ENCODE data around the gene COX19. TPM values are rescaled to one million over a fixed set of nuclear protein-coding genes. Genes with fewer than 3 reads are reported as not detected.
"Not testable (repeated sequence)": the region's sequence is repeated elsewhere in the genome, so short reads cannot be mapped to it uniquely, and the experiment has no call there.

Gene COX19
- total and polyA plus RNA-seq, 2 donors (not counting 1 experiment from before 2014, with no cell fraction given) = 4.3 to 11.7 TPM

GRCh38 chr7:1007901-1008300 is 32.6 kb upstream of the COX19 start:
- no peak overlapping the region for H3K4me2 ChIP-seq (ENCODE audit: extremely low read depth, insufficient read depth, low read length)
- H3K27ac ChIP-seq (ENCODE audit: insufficient read depth, low read length) = no peak overlapping the region
- no peak overlapping the region for H3K4me3 ChIP-seq (replicated peaks in 1 of 4; ENCODE audit: control extremely low read depth in 1 of 4, insufficient read depth in 1 of 4, low read depth in 3 of 4, low read length in 4 of 4)
- H3K79me2 ChIP-seq (ENCODE audit: control insufficient read depth, insufficient read depth, low read length) = no peaks in the 10 kb centered on the region
- H4K20me1 ChIP-seq (ENCODE audit: control insufficient read depth, extremely low read depth, insufficient read depth, low read length) = no peaks in the 10 kb centered on the region
- no peak overlapping the region for H3K9ac ChIP-seq (ENCODE audit: insufficient read depth, low read length)
- H3K9me3 ChIP-seq (ENCODE audit: control insufficient read depth, insufficient read depth, low read depth, low read length) = no peaks in the 10 kb centered on the region
- H3K36me3 ChIP-seq (ENCODE audit: control insufficient read depth, insufficient read depth, low read length) = peaks cover 5% of the 10 kb centered on the region
- no peaks in the 10 kb centered on the region for H3K27me3 ChIP-seq (ENCODE audit: control insufficient read depth, insufficient read depth, low read length)
- no peak overlapping the region for H2AFZ ChIP-seq (ENCODE audit: low read length)
- H3K4me1 ChIP-seq (ENCODE audit: control insufficient read depth, extremely low read depth, insufficient read depth, low read length) = no peaks in the 10 kb centered on the region
- TF ChIP-seq EZH2 (IDR thresholded peaks at IDR 0.05; ENCODE audit: low read length, missing control alignments) = no peak
- TF ChIP-seq CTCF (conservative IDR thresholded peaks at IDR 0.05 in 1 of 2, IDR thresholded peaks at IDR 0.05 in 1 of 2; ENCODE audit: low read depth in 1 of 2, low read length in 2 of 2) = no peak
- no peak for DNase-seq (ENCODE audit: low read depth in 2 of 2)

- H3K9me3 ChIP-seq (ENCODE audit: control insufficient read depth, insufficient read depth, low read depth, low read length) = no peaks in the 10 kb centered on the region
- H3K4me2 ChIP-seq (ENCODE audit: extremely low read depth, insufficient read depth, low read length) = no peak overlapping the region
- no peaks in the 10 kb centered on the region for H3K27me3 ChIP-seq (ENCODE audit: control insufficient read depth, insufficient read depth, low read length)
- TF ChIP-seq EZH2 (IDR thresholded peaks at IDR 0.05; ENCODE audit: low read length, missing control alignments) = no peak
- no peak for TF ChIP-seq CTCF (conservative IDR thresholded peaks at IDR 0.05 in 1 of 2, IDR thresholded peaks at IDR 0.05 in 1 of 2; ENCODE audit: low read depth in 1 of 2, low read length in 2 of 2)
- no peak overlapping the region for H2AFZ ChIP-seq (ENCODE audit: low read length)
- no peaks in the 10 kb centered on the region for H3K4me1 ChIP-seq (ENCODE audit: control insufficient read depth, extremely low read depth, insufficient read depth, low read length)
- no peaks in the 10 kb centered on the region for H3K79me2 ChIP-seq (ENCODE audit: control insufficient read depth, insufficient read depth, low read length)
- H3K36me3 ChIP-seq (ENCODE audit: control insufficient read depth, insufficient read depth, low read length) = peaks cover 5% of the 10 kb centered on the region
- H3K4me3 ChIP-seq (replicated peaks in 1 of 4; ENCODE audit: control extremely low read depth in 1 of 4, insufficient read depth in 1 of 4, low read depth in 3 of 4, low read length in 4 of 4) = no peak overlapping the region
- no peak for DNase-seq (ENCODE audit: low read depth in 2 of 2)
- H4K20me1 ChIP-seq (ENCODE audit: control insufficient read depth, extremely low read depth, insufficient read depth, low read length) = no peaks in the 10 kb centered on the region
- no peak overlapping the region for H3K9ac ChIP-seq (ENCODE audit: insufficient read depth, low read length)
- H3K27ac ChIP-seq (ENCODE audit: insufficient read depth, low read length) = no peak overlapping the region
These were observed 30.0 kb upstream of the COX19 start for GRCh38 chr7:1005303-1005702.

DNA sequence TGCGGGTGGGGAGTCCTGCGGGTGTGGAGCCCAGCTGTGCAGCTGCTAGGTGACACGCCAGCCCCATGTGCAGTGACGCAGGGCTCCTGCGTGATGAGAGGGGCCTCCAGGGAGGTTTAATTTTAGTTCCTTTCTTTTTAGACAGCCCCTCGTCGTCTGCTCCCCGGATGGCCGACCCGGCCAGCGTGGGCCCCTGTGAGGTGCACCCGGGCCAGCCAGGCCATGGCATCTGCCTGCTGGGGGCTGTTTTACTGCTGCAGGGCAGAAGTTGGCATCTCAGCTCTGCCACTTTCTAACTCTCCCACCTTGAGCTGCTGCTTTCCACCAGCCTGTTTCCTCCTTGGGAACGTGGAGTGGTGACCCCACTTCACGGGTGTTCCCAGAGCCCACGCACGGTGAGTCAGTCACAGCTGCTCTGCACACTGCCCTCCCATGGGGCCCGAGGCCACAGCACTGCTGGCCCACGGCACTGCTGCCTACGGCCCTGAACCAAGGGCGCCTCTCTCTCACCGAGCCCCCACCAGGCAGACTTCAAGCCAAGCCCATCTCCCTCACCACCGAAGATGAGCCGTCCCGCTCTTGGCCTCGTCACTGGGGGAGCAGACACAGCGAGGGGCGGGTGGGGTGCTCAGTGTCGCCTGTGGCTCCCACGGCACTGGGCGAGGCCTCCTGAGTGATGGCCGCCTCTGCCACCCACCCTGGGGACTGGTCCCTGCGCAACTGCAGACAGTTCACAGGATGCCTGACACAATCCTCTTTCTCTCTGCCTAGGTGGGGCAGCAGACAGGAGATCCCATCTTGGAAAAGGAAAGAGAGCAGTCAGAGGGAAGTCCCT is 28.9 kb upstream of the COX19 start:
- DNase-seq (ENCODE audit: low read depth in 2 of 2) = no peak
- no peaks in the 10 kb centered on the region for H3K4me1 ChIP-seq (ENCODE audit: control insufficient read depth, extremely low read depth, insufficient read depth, low read length)

GRCh38 chr7:1002445-1002844 is 27.1 kb upstream of the COX19 start:
- not testable (repeated sequence) for H3K4me2 ChIP-seq (ENCODE audit: extremely low read depth, insufficient read depth, low read length); DNase-seq (ENCODE audit: low read depth in 2 of 2); H3K27ac ChIP-seq (ENCODE audit: insufficient read depth, low read length); H4K20me1 ChIP-seq (ENCODE audit: control insufficient read depth, extremely low read depth, insufficient read depth, low read length); H3K27me3 ChIP-seq (ENCODE audit: control insufficient read depth, insufficient read depth, low read length); H3K79me2 ChIP-seq (ENCODE audit: control insufficient read depth, insufficient read depth, low read length); H3K4me3 ChIP-seq (replicated peaks in 1 of 4; ENCODE audit: control extremely low read depth in 1 of 4, insufficient read depth in 1 of 4, low read depth in 3 of 4, low read length in 4 of 4); H3K9ac ChIP-seq (ENCODE audit: insufficient read depth, low read length); H3K9me3 ChIP-seq (ENCODE audit: control insufficient read depth, insufficient read depth, low read depth, low read length); H2AFZ ChIP-seq (ENCODE audit: low read length); H3K4me1 ChIP-seq (ENCODE audit: control insufficient read depth, extremely low read depth, insufficient read depth, low read length); H3K36me3 ChIP-seq (ENCODE audit: control insufficient read depth, insufficient read depth, low read length)

More for the DNA sequence above, 28.9 kb upstream of the COX19 start:
- Histone ChIP-seq H3K79me2 (ENCODE audit: control insufficient read depth, insufficient read depth, low read length) (no peaks in the 10 kb centered on the region), H4K20me1 (ENCODE audit: control insufficient read depth, extremely low read depth, insufficient read depth, low read length) (no peaks in the 10 kb centered on the region), H3K9ac (ENCODE audit: insufficient read depth, low read length) (no peak overlapping the region), H3K4me3 (replicated peaks in 1 of 4; ENCODE audit: control extremely low read depth in 1 of 4, insufficient read depth in 1 of 4, low read depth in 3 of 4, low read length in 4 of 4) (no peak overlapping the region), H3K9me3 (ENCODE audit: control insufficient read depth, insufficient read depth, low read depth, low read length) (no peaks in the 10 kb centered on the region), H3K4me2 (ENCODE audit: extremely low read depth, insufficient read depth, low read length) (no peak overlapping the region), H3K27ac (ENCODE audit: insufficient read depth, low read length) (no peak overlapping the region), H3K36me3 (ENCODE audit: control insufficient read depth, insufficient read depth, low read length) (peaks cover 6% of the 10 kb centered on the region), H2AFZ (ENCODE audit: low read length) (no peak overlapping the region), H3K27me3 (ENCODE audit: control insufficient read depth, insufficient read depth, low read length) (no peaks in the 10 kb centered on the region)
- TF ChIP-seq CTCF (conservative IDR thresholded peaks at IDR 0.05 in 1 of 2, IDR thresholded peaks at IDR 0.05 in 1 of 2; ENCODE audit: low read depth in 1 of 2, low read length in 2 of 2) = no peak
- no peak for TF ChIP-seq EZH2 (IDR thresholded peaks at IDR 0.05; ENCODE audit: low read length, missing control alignments)

Measured in fibroblast of lung (primary cell).